Measurements from ENCODE around the gene STYXL2.

Gene STYXL2

GRCh38 chr1:167100730-167101129, 6.9 kb downstream of the STYXL2 start:
- Histone ChIP-seq H3K4me3 (ENCODE audit: low read depth, low read length) (no peak overlapping the region), H3K9me3 (no peaks in the 10 kb centered on the region), H3K36me3 (no peaks in the 10 kb centered on the region), H3K4me1 (no peaks in the 10 kb centered on the region), H3K27me3 (peaks cover 7% of the 10 kb centered on the region; the same call in 1 of the 2 replicates)
- TF ChIP-seq CTCF (IDR thresholded peaks at IDR 0.05; ENCODE audit: low read depth, low read length): no peak
- DNase-seq: no peak

GRCh38 chr1:167101754-167102153, 7.9 kb downstream of the STYXL2 start:
- H3K4me3 ChIP-seq (ENCODE audit: low read depth, low read length): no peak overlapping the region
- H3K36me3 ChIP-seq: no peaks in the 10 kb centered on the region
- no peaks in the 10 kb centered on the region for H3K9me3 ChIP-seq
- H3K27me3 ChIP-seq: peaks cover 7% of the 10 kb centered on the region; the same call in 1 of the 2 replicates
- no peak for DNase-seq
- H3K4me1 ChIP-seq: no peaks in the 10 kb centered on the region
- no peak for TF ChIP-seq CTCF (IDR thresholded peaks at IDR 0.05; ENCODE audit: low read depth, low read length)

GRCh38 chr1:167102906-167103573, 9.2 kb downstream of the STYXL2 start:
- Histone ChIP-seq H3K9me3 (no peaks in the 10 kb centered on the region), H3K4me1 (no peaks in the 10 kb centered on the region), H3K27me3 (peaks cover 7% of the 10 kb centered on the region; the same call in 1 of the 2 replicates), H3K4me3 (ENCODE audit: low read depth, low read length) (no peak overlapping the region), H3K36me3 (no peaks in the 10 kb centered on the region)
- TF ChIP-seq CTCF (IDR thresholded peaks at IDR 0.05; ENCODE audit: low read depth, low read length): no peak
- DNase-seq: no peak

DNA sequence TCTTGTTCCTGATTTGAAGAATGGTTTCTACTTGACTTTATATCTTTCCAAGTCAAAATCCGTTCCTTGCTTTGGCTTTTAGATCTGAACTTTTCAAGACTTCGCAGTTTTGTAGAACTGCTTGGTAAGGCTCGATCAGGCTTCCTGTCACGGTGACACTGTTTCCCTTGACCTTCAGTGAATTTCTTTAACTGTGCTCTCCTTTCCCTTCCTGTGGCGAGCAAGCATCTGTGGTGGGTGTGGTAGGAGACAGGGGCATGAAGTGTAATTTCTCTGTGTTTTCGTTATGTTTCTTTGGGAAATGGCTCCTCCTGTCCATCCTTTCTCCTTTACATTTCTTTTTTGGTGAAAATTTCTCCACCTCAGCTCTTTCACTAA, 10.4 kb downstream of the STYXL2 start:
- no peak for DNase-seq
- H3K4me3 ChIP-seq (ENCODE audit: low read depth, low read length): no peak overlapping the region
- H3K4me1 ChIP-seq: no peaks in the 10 kb centered on the region
- H3K27me3 ChIP-seq: peaks cover 7% of the 10 kb centered on the region; the same call in 1 of the 2 replicates
- no peaks in the 10 kb centered on the region for H3K36me3 ChIP-seq
- TF ChIP-seq CTCF (IDR thresholded peaks at IDR 0.05; ENCODE audit: low read depth, low read length): no peak
- H3K9me3 ChIP-seq: no peaks in the 10 kb centered on the region

GRCh38 chr1:167105271-167106118, 11.6 kb downstream of the STYXL2 start:
- Histone ChIP-seq H3K9me3 (no peaks in the 10 kb centered on the region), H3K4me3 (ENCODE audit: low read depth, low read length) (no peak overlapping the region), H3K27me3 (peaks cover 7% of the 10 kb centered on the region; the same call in 1 of the 2 replicates), H3K4me1 (no peaks in the 10 kb centered on the region), H3K36me3 (no peaks in the 10 kb centered on the region)
- DNase-seq: no peak
- TF ChIP-seq CTCF (IDR thresholded peaks at IDR 0.05; ENCODE audit: low read depth, low read length): no peak

DNA sequence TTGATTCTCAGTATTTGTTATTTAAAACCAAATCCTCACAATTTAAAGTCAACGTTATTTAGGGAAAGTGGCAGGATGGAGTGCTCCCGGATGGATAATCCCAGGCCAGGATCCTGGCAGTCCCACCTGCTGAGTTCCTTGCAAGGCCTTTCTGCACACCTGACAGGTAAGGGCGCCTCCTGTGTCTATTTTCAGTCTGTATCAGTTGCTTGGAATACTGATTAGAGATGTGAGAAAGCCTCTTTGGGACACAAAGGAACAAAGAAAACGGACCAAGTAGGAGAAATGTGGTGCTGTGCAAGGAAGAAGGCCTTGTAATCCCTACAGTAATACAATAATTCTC, 12.2 kb downstream of the STYXL2 start:
- no peak overlapping the region for H3K4me3 ChIP-seq (ENCODE audit: low read depth, low read length)
- no peak for DNase-seq
- no peaks in the 10 kb centered on the region for H3K36me3 ChIP-seq
- peaks cover 7% of the 10 kb centered on the region; the same call in 1 of the 2 replicates for H3K27me3 ChIP-seq
- no peak for TF ChIP-seq CTCF (IDR thresholded peaks at IDR 0.05; ENCODE audit: low read depth, low read length)
- H3K4me1 ChIP-seq: no peaks in the 10 kb centered on the region
- no peaks in the 10 kb centered on the region for H3K9me3 ChIP-seq
